Activated CD4-positive, alpha-beta memory T cell treated with anti-CD3 and anti-CD28 coated beads, Interleukin-2, amount 10 ng/mL, durations not matched to agents 7 days and 5 days (primary cell): ENCODE data around the gene ZNF844. TPM values are rescaled to one million over a fixed set of nuclear protein-coding genes. Genes with fewer than 3 reads are reported as not detected.
"Not testable (repeated sequence)": the region's sequence is repeated elsewhere in the genome, so short reads cannot be mapped to it uniquely, and the experiment has no call there.

Source experiments
- CTCF ChIA-PET: fragments of 350-600 bp; sonication (Branson Sonifier 250); formaldehyde crosslinking; loops from one replicate; lab custom pipeline; 2021; ENCODE audit warnings: antibody characterized with exemption, inconsistent platforms; lab: Charles Lee
- POLR2A ChIA-PET: fragments of 350-600 bp; sonication (Branson Sonifier 250); formaldehyde crosslinking; loops from one replicate; lab custom pipeline; 2021; ENCODE audit warnings: antibody characterized with exemption; lab: Charles Lee
- DNase-seq: peaks from one replicate; pipeline ENCODE4 v3.0.0-alpha.2; 2020
- H3K27ac Mint-ChIP-seq: one replicate; pipeline ENCODE4 v1.8.0; 2021; ENCODE audit warnings: mild to moderate bottlenecking, mixed read lengths
- H3K27me3 Mint-ChIP-seq: one replicate; pipeline ENCODE4 v1.8.0; 2021; ENCODE audit warnings: mixed read lengths
- H3K36me3 Mint-ChIP-seq: one replicate; pipeline ENCODE4 v1.8.0; 2021; ENCODE audit warnings: low read depth, mixed read lengths
- H3K4me1 Mint-ChIP-seq: one replicate; pipeline ENCODE4 v1.8.0; 2021; ENCODE audit warnings: mixed read lengths
- H3K4me3 Mint-ChIP-seq: one replicate; pipeline ENCODE4 v1.8.0; 2021; ENCODE audit warnings: mild to moderate bottlenecking, mixed read lengths
- H3K9me3 Mint-ChIP-seq: one replicate; pipeline ENCODE4 v1.8.0; 2021; ENCODE audit warnings: mixed read lengths
- total RNA-seq, 2 experiments: library from RNA; stranded (reverse); gene quantifications; one replicate each; pipeline ENCODE4 v1.2.3, GENCODE V29; 2021

Gene ZNF844
- total RNA-seq, 2 experiments from 2014 or later = 1.4 to 1.6 TPM

GRCh38 chr19:12055784-12056183 lies 8.7 kb upstream of the ZNF844 start:
- DNase-seq = no peak
- Mint-ChIP-seq H3K9me3 (peaks cover 16% of the 10 kb centered on the region), H3K4me1 (peaks cover 17% of the 10 kb centered on the region), H3K27me3 (peaks cover 6% of the 10 kb centered on the region), H3K4me3 (no peak overlapping the region), H3K36me3 (peaks cover 10% of the 10 kb centered on the region), H3K27ac (no peak overlapping the region)
- ChIA-PET POLR2A (no interaction called here), CTCF (no interaction called here)

DNA sequence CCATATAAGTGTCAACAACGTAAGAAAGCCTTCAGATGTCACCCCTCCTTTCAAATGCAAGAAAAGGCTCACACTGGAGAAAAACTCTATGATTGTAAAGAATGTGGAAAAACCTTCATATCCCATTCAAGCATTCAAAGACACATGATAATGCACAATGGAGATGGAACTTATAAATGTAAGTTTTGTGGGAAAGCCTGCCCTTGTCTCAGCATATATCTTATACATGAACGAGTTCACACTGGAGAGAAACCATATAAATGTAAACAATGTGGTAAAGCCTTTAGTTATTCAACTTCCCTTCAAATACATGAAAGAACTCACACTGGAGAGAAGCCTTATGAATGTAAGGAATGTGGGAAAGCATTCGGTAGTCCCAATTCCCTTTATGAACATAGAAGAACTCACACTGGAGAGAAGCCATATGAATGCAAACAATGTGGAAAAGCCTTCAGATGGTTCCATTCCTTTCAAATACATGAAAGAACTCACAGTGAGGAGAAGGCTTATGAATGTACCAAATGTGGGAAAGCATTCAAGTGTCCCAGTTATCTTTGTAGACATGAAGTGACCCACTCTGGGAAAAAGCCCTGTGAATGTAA lies 11.1 kb downstream of the ZNF844 start:
- Mint-ChIP-seq H3K27me3 (no peaks in the 10 kb centered on the region), H3K36me3 (peaks cover 37% of the 10 kb centered on the region), H3K9me3 (peaks cover 47% of the 10 kb centered on the region), H3K4me1 (no peaks in the 10 kb centered on the region), H3K27ac (no peak overlapping the region), H3K4me3 (no peak overlapping the region)
- DNase-seq = no peak
- CTCF ChIA-PET = no interaction called here
- POLR2A ChIA-PET = no interaction called here

DNA sequence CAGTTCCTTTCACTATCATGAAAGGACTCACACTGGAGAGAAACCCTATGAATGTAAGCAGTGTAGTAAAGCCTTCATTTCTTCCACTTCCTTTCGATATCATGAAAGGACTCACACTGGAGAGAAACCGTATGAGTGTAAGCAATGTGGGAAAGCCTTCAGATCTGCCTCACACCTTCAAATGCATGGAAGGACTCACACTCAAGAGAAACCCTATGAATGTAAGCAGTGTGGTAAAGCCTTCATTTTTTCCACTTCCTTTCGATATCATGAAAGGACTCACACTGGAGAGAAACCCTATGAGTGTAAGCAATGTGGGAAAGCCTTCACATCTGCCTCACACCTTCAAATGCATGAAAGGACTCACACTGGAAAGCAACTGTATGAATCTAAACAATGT lies 11.8 kb downstream of the ZNF844 start:
- H3K36me3 Mint-ChIP-seq = peaks cover 34% of the 10 kb centered on the region
- POLR2A ChIA-PET, H3K27me3 Mint-ChIP-seq: not testable (repeated sequence)

DNA sequence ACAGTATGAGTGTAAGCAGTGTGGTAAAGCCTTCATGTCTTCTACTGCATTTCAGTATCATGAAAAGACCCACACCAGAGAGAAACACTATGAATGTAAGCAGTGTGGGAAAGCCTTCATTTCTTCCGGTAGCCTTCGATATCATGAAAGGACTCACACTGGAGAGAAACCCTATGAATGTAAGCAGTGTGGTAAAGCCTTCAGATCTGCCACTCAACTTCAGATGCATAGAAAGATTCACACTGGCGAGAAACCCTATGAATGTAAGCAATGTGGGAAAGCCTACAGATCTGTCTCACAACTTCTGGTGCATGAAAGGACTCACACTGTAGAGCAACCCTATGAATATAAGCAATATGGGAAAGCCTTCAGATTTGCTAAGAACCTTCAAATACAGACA lies 12.8 kb downstream of the ZNF844 start:
- DNase-seq = no peak
- Mint-ChIP-seq H3K9me3 (peaks cover 47% of the 10 kb centered on the region), H3K4me1 (no peaks in the 10 kb centered on the region), H3K27ac (no peak overlapping the region), H3K4me3 (no peak overlapping the region), H3K27me3 (no peaks in the 10 kb centered on the region), H3K36me3 (peaks cover 34% of the 10 kb centered on the region)
- ChIA-PET CTCF (no interaction called here), POLR2A (no interaction called here)

More for the DNA sequence above, 11.8 kb downstream of the ZNF844 start:
- H3K4me1 Mint-ChIP-seq, CTCF ChIA-PET, H3K4me3 Mint-ChIP-seq, H3K27ac Mint-ChIP-seq, DNase-seq: not testable (repeated sequence)
- H3K9me3 Mint-ChIP-seq = peaks cover 47% of the 10 kb centered on the region

- H3K4me1 Mint-ChIP-seq, DNase-seq, H3K27me3 Mint-ChIP-seq, H3K4me3 Mint-ChIP-seq, POLR2A ChIA-PET, H3K27ac Mint-ChIP-seq, CTCF ChIA-PET, H3K36me3 Mint-ChIP-seq: not testable (repeated sequence)
- peaks cover 31% of the 10 kb centered on the region for H3K9me3 Mint-ChIP-seq
These were observed 18.8 kb downstream of the ZNF844 start for GRCh38 chr19:12083336-12083735.

DNA sequence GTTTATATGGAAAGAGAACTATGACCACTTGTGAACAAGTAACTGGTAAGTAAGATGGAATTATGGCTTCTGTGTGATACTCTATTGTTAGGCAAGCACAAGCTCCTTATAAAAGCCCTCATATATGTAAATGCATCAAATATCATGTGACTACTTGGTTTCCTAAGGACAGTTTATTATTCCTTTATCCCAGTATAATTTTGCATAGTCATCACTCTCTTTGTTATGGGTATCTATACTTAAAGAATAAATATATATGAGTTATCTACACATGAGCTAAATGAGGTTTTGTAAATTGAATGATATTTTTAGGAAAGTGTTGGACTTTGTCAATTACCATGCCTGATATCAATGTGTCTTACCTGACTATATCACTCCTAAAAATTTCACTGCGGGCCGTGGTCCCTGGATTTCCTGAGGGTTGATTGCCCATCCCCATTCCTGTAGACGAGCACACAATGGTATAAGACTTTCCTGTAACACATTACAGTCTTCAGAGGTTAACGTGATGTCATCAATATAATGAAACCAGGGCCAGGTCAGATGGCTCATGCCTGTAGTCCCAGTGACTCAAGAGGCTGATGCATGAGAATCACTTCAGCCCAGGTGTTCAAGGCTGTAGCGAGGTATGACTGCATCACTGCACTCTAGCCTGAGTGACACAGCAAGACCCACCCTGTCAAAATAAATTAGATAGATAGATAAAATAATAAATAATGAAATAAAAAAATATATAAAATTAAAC lies 20.7 kb downstream of the ZNF844 start:
- H3K36me3 Mint-ChIP-seq = peaks cover 3% of the 10 kb centered on the region
- CTCF ChIA-PET = no interaction called here
- POLR2A ChIA-PET = interaction anchor here (0.9 kb wide), 1 partner anchor 160 kb away, joined by 5 read pairs; the partner anchor contains the start of gene ZNF700
- no peaks in the 10 kb centered on the region for H3K27me3 Mint-ChIP-seq
- peaks cover 29% of the 10 kb centered on the region for H3K9me3 Mint-ChIP-seq
- H3K4me1 Mint-ChIP-seq = no peaks in the 10 kb centered on the region
- no peak overlapping the region for H3K27ac Mint-ChIP-seq
- no peak overlapping the region for H3K4me3 Mint-ChIP-seq
- no peak for DNase-seq

- H3K27me3 Mint-ChIP-seq = peaks cover 1% of the 10 kb centered on the region
These were observed 26.3 kb downstream of the ZNF844 start for GRCh38 chr19:12090807-12091206.

GRCh38 chr19:12092065-12092867 lies 27.7 kb downstream of the ZNF844 start:
- POLR2A ChIA-PET = interaction anchor here (1.0 to 1.8 kb wide), 4 partner anchors 27 to 168 kb away, joined by 3 to 6 read pairs (median 4); partner anchors contain the start of genes ZNF625, ZNF700 and ZNF763
- Mint-ChIP-seq H3K4me1 (peaks cover 12% of the 10 kb centered on the region), H3K36me3 (peaks cover 9% of the 10 kb centered on the region), H3K9me3 (peaks cover 22% of the 10 kb centered on the region), H3K4me3 (peak overlapping the region; percentile 73), H3K27ac (peak overlapping the region; percentile 60), H3K27me3 (peaks cover 1% of the 10 kb centered on the region)
- DNase-seq = peak; percentile 69
- CTCF ChIA-PET = interaction anchor here (1.6 to 2.9 kb wide), 3 partner anchors 33 to 168 kb away, joined by 4 to 14 read pairs (median 6); partner anchors contain the start of gene ZNF700

More at GRCh38 chr19:12090807-12091206, 26.3 kb downstream of the ZNF844 start:
- CTCF ChIA-PET = interaction anchor here (0.6 to 2.9 kb wide), 9 partner anchors 50 to 581 kb away, joined by 3 to 14 read pairs (median 4); partner anchors contain the start of genes ZNF20, ZNF563, ZNF700 and ZNF799
- POLR2A ChIA-PET = interaction anchor here (0.6 to 1.8 kb wide), 5 partner anchors 9 to 293 kb away, joined by 3 to 6 read pairs (median 3); partner anchors contain the start of genes ZNF20, ZNF491, ZNF700 and ZNF763
- peaks cover 9% of the 10 kb centered on the region for H3K36me3 Mint-ChIP-seq
- peaks cover 24% of the 10 kb centered on the region for H3K9me3 Mint-ChIP-seq
- DNase-seq = peak; percentile 63
- H3K4me3 Mint-ChIP-seq = no peak overlapping the region
- no peak overlapping the region for H3K27ac Mint-ChIP-seq
- H3K4me1 Mint-ChIP-seq = peaks cover 12% of the 10 kb centered on the region

GRCh38 chr19:12092956-12093355 lies 28.4 kb downstream of the ZNF844 start:
- POLR2A ChIA-PET = interaction anchor here (1.0 to 1.1 kb wide), 2 partner anchors 28 to 63 kb away, joined by 3 to 4 read pairs; partner anchors contain the start of gene ZNF625
- no peak for DNase-seq
- Mint-ChIP-seq H3K4me3 (peak overlapping the region; percentile 73), H3K36me3 (peaks cover 10% of the 10 kb centered on the region), H3K4me1 (peaks cover 12% of the 10 kb centered on the region), H3K9me3 (peaks cover 20% of the 10 kb centered on the region), H3K27me3 (peaks cover 1% of the 10 kb centered on the region), H3K27ac (no peak overlapping the region)
- CTCF ChIA-PET = interaction anchor here (1.6 to 2.9 kb wide), 2 partner anchors 34 to 169 kb away, joined by 6 to 14 read pairs; partner anchors contain the start of gene ZNF700

DNA sequence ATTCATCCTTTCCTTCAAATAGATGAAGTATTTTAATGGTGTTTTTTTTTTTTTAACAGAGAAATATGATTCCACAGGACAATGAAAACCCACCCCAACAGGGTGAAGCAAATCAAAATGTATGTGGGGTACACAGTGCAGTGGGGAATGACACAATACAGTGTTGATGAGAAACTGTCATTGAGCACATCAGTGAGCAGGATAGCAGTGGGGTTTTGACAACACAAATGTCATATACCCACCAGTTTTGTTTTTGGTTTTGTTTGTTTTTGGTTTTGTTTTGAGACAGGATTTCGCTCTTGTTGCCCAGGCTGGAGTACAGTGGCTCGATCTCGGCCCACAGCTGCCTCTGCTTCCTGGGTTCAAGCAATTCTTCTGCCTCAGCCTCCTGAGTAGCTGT lies 29.2 kb downstream of the ZNF844 start:
- peaks cover 20% of the 10 kb centered on the region for H3K9me3 Mint-ChIP-seq
- no peak for DNase-seq
- CTCF ChIA-PET = no interaction called here
- H3K27me3 Mint-ChIP-seq = peaks cover 1% of the 10 kb centered on the region
- no peak overlapping the region for H3K27ac Mint-ChIP-seq
- peaks cover 12% of the 10 kb centered on the region for H3K4me1 Mint-ChIP-seq
- H3K36me3 Mint-ChIP-seq = peaks cover 13% of the 10 kb centered on the region
- POLR2A ChIA-PET = no interaction called here
- H3K4me3 Mint-ChIP-seq = no peak overlapping the region

DNA sequence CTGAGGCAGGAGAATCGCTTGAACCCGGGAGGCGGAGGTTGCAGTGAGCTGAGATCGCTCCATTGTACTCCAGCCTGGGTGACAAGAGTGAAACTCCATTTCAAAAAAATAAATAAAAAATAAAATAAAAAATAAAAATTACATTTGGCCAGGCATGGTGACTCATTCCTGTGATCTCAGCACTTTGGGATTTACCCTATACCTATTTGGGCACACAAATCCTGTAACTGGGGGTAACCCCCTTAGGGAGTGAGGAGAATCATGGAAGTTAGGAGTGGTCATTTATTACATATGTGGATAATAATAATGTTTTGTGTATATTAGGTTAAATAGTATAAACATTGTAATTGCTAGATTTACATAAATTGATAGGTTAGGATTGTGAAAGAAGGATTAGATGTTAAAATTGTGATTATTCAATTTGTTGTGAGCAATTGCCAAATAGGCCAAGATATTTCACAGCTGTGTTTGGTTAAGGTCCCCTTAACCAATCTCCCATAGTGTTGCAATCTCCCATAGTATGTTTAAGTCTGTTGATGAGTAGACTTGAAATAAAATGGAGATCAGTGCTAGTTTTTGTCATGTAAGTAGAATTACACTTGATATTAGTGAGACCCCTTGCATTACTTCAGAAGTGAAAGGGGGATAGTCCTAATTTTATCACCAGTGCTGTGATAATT lies 30.7 kb downstream of the ZNF844 start:
- Mint-ChIP-seq H3K27me3 (peaks cover 1% of the 10 kb centered on the region), H3K4me1 (peaks cover 12% of the 10 kb centered on the region), H3K4me3 (no peak overlapping the region), H3K9me3 (peaks cover 31% of the 10 kb centered on the region), H3K36me3 (peaks cover 13% of the 10 kb centered on the region), H3K27ac (no peak overlapping the region)
- no peak for DNase-seq
- CTCF ChIA-PET = no interaction called here
- POLR2A ChIA-PET = no interaction called here

- peaks cover 7% of the 10 kb centered on the region for H3K4me1 Mint-ChIP-seq
- no peak for DNase-seq
- no peak overlapping the region for H3K4me3 Mint-ChIP-seq
- ChIA-PET POLR2A (no interaction called here), CTCF (no interaction called here)
- H3K36me3 Mint-ChIP-seq = peaks cover 13% of the 10 kb centered on the region
- peaks cover 53% of the 10 kb centered on the region for H3K9me3 Mint-ChIP-seq
- H3K27me3 Mint-ChIP-seq = peaks cover 1% of the 10 kb centered on the region
- no peak overlapping the region for H3K27ac Mint-ChIP-seq
These were observed 33.5 kb downstream of the ZNF844 start for GRCh38 chr19:12098040-12098439.
